ENCODE results near the gene UBN2.
"Not testable (repeated sequence)": the region's sequence is repeated elsewhere in the genome, so short reads cannot be mapped to it uniquely, and the experiment has no call there.

Gene UBN2

DNA sequence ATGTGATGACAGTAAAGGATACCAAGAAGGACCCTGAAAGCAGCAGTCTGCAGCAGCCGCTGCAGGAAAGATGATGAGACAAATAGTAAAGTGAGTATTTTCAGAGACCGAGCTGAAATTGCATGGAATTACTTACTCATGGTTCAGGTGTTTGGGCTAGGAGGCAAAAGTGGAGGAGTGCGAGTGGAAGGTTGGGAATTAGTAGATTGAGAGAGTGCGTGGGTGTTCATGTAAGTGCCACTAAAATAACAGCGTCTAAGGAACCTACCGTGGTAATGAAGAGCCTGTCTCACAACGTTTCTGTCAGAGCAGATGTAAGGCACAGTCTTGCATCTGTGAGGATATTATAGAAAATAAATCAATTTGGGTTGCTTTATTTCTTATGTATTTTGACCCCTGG is 61.8 kb downstream of the UBN2 start:
- Mint-ChIP-seq H3K4me3 (no peak overlapping the region), H3K27me3 (no peaks in the 10 kb centered on the region), H3K4me1 (ENCODE audit: low read depth in 2 of 2) (no peaks in the 10 kb centered on the region), H3K36me3 (ENCODE audit: insufficient read depth) (peaks cover 21% of the 10 kb centered on the region), H3K9me3 (no peaks in the 10 kb centered on the region), H3K27ac (no peak overlapping the region)
- ATAC-seq (replicated peaks): no peak
- no peak for DNase-seq

DNA sequence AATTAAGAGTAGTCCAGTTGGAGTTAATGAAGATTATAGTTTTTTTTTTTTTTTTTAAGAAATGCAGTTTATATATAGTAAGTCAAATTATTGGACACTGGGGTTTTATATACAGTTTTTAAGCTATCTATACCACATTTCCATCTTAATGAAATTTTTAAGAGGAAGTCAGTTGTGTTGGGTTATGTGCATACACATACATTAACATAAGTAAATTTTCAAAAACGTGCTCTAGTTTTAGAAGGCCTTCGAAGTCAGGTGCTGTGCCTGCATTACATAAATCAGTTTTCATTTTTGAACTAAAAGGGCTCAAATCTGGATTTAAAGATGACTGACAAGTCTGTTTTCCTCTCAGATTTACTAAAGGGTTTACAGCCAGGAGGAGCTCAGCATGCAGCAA is 62.5 kb downstream of the UBN2 start:
- no peaks in the 10 kb centered on the region for H3K27me3 Mint-ChIP-seq
- peaks cover 22% of the 10 kb centered on the region for H3K36me3 Mint-ChIP-seq (ENCODE audit: insufficient read depth)
- no peaks in the 10 kb centered on the region for H3K9me3 Mint-ChIP-seq
- no peaks in the 10 kb centered on the region for H3K4me1 Mint-ChIP-seq (ENCODE audit: low read depth in 2 of 2)
- H3K4me3 Mint-ChIP-seq: no peak overlapping the region
- DNase-seq: no peak
- H3K27ac Mint-ChIP-seq: no peak overlapping the region
- ATAC-seq (replicated peaks): no peak

DNA sequence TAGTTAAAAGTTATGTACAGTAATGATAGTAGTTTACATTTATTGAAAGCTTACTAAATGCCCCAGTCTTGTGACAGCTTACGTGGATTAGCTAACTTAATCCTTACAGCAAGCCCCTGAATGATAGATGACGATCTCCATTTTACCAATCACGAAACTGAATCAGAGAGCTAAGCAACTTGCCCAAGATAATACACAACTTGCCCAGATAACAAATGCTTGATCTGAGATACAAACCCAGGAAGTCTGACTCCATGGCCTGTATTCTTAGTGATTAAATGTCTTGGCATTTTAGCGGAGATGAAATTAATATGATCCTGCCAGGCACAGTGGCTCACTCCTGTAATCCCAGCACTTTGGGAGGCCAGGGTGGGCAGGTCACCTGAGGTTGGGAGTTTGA is 63.2 kb downstream of the UBN2 start:
- DNase-seq (no peak), ATAC-seq (replicated peaks) (no peak)
- H3K4me1 Mint-ChIP-seq (ENCODE audit: low read depth in 2 of 2): no peaks in the 10 kb centered on the region
- no peaks in the 10 kb centered on the region for H3K9me3 Mint-ChIP-seq
- H3K27ac Mint-ChIP-seq: no peak overlapping the region
- H3K36me3 Mint-ChIP-seq (ENCODE audit: insufficient read depth): peaks cover 22% of the 10 kb centered on the region
- no peaks in the 10 kb centered on the region for H3K27me3 Mint-ChIP-seq
- no peak overlapping the region for H3K4me3 Mint-ChIP-seq

DNA sequence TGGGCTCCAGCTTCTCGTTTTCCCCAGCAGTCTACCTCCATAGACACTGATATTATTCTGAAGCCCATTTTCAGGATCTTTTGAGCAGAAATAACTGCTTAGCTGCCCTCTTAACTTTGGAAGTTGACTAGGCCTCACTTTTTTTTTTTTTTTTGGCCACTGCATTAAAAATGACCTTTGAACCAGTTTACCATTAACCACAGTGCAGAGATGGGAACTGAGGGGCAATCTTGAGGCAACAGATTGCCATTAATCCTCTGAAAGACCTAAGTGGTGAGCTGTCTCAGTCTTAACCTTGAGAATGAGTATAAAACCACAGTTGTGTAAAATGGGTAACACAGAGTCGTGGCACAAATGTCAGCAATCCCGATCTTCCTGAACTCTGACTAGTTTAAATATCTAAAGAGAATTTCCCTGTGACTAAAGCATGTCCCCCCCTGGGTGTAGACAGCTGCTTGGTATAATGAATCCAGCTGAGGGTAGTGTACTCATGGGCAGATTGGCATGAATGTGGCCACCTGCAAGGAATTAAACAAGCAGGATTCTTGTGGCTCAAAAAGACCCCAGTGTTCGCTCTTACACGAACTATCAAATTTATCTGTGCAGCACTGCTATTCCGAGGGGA is 64.0 kb downstream of the UBN2 start:
- no peaks in the 10 kb centered on the region for H3K4me1 Mint-ChIP-seq (ENCODE audit: low read depth in 2 of 2)

DNA sequence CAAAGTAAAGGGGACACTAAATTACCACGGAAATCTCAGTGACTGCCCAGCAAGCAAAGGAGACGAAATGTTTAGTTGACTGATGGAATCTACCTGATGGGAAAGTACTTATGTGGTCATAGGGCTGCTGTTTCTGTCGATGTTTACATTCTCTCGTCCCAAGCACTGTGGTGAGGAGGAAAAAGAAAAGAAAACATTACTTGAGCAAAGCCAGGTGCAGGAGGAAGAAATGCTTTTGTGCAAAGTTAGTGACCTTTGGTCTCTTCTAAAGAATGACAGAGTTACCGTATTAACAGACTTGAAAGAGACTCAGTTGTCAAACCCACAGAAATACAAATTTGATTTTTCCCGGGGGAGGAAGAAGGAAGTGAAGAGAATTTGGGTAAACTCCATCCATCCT is 66.8 kb downstream of the UBN2 start:
- Mint-ChIP-seq H3K4me1 (ENCODE audit: low read depth in 2 of 2) (no peaks in the 10 kb centered on the region), H3K27me3 (no peaks in the 10 kb centered on the region), H3K9me3 (no peaks in the 10 kb centered on the region), H3K4me3 (no peak overlapping the region), H3K27ac (no peak overlapping the region), H3K36me3 (ENCODE audit: insufficient read depth) (peaks cover 20% of the 10 kb centered on the region)
- DNase-seq (no peak), ATAC-seq (replicated peaks) (no peak)

More for the DNA sequence above, 64.0 kb downstream of the UBN2 start:
- Mint-ChIP-seq H3K36me3 (ENCODE audit: insufficient read depth) (peaks cover 22% of the 10 kb centered on the region), H3K27me3 (no peaks in the 10 kb centered on the region), H3K9me3 (no peaks in the 10 kb centered on the region), H3K4me3 (no peak overlapping the region), H3K27ac (no peak overlapping the region)
- DNase-seq (no peak), ATAC-seq (replicated peaks) (no peak)

DNA sequence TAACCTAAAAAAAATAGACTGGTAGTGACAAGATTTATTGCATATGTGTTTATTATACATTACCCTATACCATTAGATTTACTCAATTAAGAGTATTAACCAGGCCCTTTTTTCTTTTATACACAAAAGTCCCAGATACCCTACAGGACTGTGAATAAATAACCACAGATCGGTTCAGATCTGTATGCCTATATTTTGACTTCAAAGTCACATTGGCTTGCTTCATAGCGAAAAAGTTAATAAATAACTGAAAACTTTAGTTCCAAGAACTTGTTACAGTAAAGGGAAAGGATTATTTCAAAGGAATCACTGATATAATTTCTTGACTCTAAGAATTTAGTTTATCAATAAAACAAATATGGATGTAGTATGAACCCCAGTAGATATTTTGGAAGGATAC is 68.3 kb downstream of the UBN2 start:
- Mint-ChIP-seq H3K27ac (no peak overlapping the region), H3K4me1 (ENCODE audit: low read depth in 2 of 2) (no peaks in the 10 kb centered on the region), H3K27me3 (no peaks in the 10 kb centered on the region), H3K9me3 (no peaks in the 10 kb centered on the region), H3K4me3 (no peak overlapping the region), H3K36me3 (ENCODE audit: insufficient read depth) (peaks cover 18% of the 10 kb centered on the region)
- DNase-seq (no peak), ATAC-seq (replicated peaks) (no peak)

DNA sequence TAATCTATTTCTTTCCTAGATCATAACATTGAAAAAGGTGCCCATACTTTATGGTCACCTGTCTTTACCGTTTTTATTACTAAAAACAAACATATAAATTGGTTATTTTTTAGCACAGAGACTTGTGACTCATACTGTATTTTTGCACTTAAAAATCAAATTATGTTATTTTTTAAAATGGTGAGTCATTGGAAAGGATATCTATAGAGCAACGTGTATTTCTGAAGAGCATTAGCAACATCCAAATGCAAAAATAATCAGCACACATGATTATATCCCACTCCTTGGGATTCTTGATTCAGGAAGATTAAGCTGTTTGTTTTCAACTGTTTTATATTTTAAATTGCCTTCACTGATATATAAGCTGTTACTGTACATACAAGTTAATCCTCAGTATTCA is 69.4 kb downstream of the UBN2 start:
- H3K4me3 Mint-ChIP-seq: no peak overlapping the region
- H3K9me3 Mint-ChIP-seq: no peaks in the 10 kb centered on the region
- DNase-seq (no peak), ATAC-seq (replicated peaks) (no peak)
- H3K27ac Mint-ChIP-seq: no peak overlapping the region
- H3K27me3 Mint-ChIP-seq: no peaks in the 10 kb centered on the region
- peaks cover 14% of the 10 kb centered on the region for H3K36me3 Mint-ChIP-seq (ENCODE audit: insufficient read depth)
- no peaks in the 10 kb centered on the region for H3K4me1 Mint-ChIP-seq (ENCODE audit: low read depth in 2 of 2)

DNA sequence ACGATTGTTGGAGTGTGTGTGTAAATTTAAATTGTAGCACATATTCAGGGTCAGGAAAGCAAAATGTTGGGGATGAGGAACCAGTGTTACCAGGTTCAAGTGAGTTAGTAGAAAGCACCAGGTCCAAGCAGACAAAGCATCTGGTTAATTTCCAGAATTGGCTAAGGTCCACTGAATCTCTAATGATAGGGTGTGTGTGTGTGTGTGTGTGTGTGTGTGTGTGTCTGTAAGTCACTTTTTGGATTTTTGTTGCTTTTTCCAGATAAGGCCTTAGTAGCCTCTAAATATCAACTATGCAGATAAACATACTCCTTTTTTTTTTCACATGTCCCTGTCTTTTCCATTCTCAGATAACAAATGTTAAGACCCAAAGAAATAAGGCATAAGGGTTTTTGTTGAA is 73.5 kb downstream of the UBN2 start:
- Mint-ChIP-seq H3K9me3 (no peaks in the 10 kb centered on the region), H3K27ac (peak overlapping the region in 1 of 2 donors; percentile 26), H3K4me1 (ENCODE audit: low read depth in 2 of 2) (no peaks in the 10 kb centered on the region), H3K36me3 (ENCODE audit: insufficient read depth) (peaks cover 2% of the 10 kb centered on the region), H3K27me3 (no peaks in the 10 kb centered on the region), H3K4me3 (no peak overlapping the region)
- ATAC-seq (replicated peaks): no peak
- DNase-seq: no peak

DNA sequence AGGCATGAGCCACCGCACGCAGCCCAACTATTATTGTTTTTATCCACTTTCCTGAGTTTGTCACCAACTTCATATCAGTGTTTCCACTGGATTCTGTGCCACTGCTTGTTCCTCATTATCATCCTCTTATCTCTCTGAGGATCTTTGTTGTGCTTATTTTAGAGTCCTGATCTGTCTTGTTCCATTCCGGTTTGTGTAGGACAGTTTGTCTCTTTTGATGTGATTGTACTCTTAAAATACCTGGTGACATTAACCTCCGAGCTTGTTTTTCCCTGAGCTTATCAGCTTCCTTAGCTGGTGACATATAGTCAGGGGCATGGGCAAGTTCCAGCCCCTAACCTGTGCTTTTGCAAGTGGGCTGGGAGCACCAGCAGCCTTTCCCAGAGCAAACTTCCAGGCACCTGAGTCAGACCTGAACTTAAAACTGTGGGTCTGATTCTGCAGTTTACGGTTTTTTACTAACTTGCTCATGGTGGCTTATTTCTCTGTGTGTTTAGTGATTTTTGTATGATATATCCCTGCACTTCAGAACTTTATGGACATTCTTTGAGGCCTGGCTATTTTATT is 87.0 kb downstream of the UBN2 start:
- Mint-ChIP-seq H3K4me1 (ENCODE audit: low read depth in 2 of 2) (no peaks in the 10 kb centered on the region), H3K36me3 (ENCODE audit: insufficient read depth) (no peaks in the 10 kb centered on the region), H3K9me3 (no peaks in the 10 kb centered on the region), H3K27ac (no peak overlapping the region), H3K4me3 (no peak overlapping the region), H3K27me3 (peaks cover 0 to 6% of the 10 kb centered on the region in 2 donors)
- DNase-seq (no peak), ATAC-seq (replicated peaks) (no peak)

DNA sequence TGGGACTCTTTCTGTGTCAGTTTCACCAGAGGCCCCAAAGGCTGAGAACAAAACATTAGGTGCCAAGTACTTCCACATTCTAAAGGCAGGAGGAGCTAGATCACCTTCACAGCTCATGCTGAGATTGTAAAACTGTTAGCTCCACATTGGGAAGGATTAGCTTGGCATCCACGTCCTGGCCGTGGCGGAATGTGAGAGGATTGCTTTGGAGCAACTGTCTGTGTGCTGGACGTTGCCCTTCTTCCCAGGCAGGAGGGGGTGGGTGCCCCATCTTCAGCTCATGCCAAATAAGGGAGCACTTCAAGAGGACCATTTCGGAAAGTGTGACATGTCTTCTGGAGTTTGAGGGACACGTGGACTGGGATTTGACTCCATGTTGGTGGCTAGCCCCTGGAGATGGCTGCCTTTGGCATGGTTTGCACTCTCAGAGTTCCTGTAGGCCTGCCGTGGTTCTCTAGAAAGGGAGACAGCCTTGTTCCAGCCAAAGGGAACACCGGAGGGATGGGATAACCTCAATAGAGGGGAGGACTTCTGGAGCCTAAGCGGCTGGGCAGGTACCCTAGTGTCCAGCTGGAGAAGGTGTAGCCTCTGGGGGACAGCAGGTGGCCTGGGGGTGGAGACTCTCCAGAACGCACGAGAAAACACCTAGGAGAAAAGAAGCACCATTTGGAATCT is 90.2 kb downstream of the UBN2 start:
- no peak overlapping the region for H3K4me3 Mint-ChIP-seq
- no peak for ATAC-seq (replicated peaks)
- DNase-seq: no peak
- H3K27ac Mint-ChIP-seq: no peak overlapping the region
- H3K4me1 Mint-ChIP-seq (ENCODE audit: low read depth in 2 of 2): no peaks in the 10 kb centered on the region
- peaks cover 0 to 6% of the 10 kb centered on the region in 2 donors for H3K27me3 Mint-ChIP-seq
- H3K9me3 Mint-ChIP-seq: no peaks in the 10 kb centered on the region
- H3K36me3 Mint-ChIP-seq (ENCODE audit: insufficient read depth): no peaks in the 10 kb centered on the region

DNA sequence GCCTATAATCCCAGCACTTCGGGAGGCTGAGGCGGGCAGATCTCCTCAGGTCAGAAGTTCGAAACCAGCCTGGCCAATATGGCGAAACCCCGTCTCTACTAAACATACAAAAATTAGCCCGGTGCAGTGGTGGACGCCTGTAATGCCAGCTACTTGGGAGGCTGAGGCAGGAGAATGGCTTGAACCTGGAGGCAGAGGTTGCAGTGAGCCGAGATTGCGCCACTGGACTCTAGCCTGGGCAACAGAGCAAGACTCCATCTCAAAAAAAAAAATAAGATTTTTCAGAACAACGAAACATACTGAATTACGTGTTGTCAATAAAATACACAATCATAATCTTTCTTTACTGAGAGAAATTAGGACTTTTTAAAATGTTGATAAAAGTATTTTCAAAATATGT is 93.7 kb downstream of the UBN2 start:
- H3K27ac Mint-ChIP-seq; H3K9me3 Mint-ChIP-seq; H3K4me3 Mint-ChIP-seq; H3K36me3 Mint-ChIP-seq (ENCODE audit: insufficient read depth); DNase-seq; ATAC-seq (replicated peaks); H3K4me1 Mint-ChIP-seq (ENCODE audit: low read depth in 2 of 2); H3K27me3 Mint-ChIP-seq: not testable (repeated sequence)

DNA sequence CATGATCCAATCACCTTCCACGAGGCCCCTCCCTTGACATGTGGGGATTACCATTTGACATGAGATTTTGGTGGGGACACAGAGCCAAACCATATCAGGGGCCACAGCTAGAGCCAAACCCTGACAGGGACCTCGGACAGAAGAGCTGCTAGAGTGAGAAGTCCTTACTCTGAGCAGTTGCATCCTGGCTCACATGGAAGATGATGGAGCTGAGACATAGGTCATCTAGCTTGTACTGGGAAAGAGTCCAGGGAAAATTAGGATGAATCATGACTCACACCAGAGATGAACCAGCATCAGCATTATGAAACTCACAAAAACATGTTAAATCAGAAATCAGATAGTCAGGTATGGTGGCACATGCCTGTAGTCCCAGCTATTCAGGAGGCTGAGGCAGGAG is 97.3 kb downstream of the UBN2 start:
- no peak overlapping the region for H3K27ac Mint-ChIP-seq

DNA sequence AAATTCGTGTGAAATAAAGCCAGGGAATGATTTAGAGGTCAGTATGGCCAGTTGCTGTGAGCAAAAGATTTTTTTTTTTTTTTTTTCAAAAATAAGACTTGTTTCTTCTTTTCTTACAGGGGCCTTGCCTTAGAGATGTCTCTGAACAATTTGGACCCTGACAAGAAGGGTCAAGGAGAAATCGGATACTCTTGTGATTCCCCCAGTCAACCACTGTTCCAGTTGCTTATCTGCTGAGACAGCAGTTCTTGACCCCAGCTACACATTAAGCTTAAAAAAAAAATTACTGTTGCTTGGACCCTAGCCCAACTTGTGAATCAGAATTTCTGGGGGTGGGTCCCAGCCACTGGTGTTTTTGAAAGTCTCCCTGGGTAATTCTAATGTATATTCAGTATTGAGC is 98.1 kb downstream of the UBN2 start:
- Mint-ChIP-seq H3K9me3 (peaks cover 0 to 3% of the 10 kb centered on the region in 2 donors), H3K27ac (no peak overlapping the region), H3K4me3 (no peak overlapping the region), H3K4me1 (ENCODE audit: low read depth in 2 of 2) (peaks cover 2 to 12% of the 10 kb centered on the region in 2 donors), H3K27me3 (no peaks in the 10 kb centered on the region), H3K36me3 (ENCODE audit: insufficient read depth) (no peaks in the 10 kb centered on the region)
- DNase-seq (no peak), ATAC-seq (replicated peaks) (no peak)

More for the DNA sequence above, 97.3 kb downstream of the UBN2 start:
- H3K4me3 Mint-ChIP-seq: no peak overlapping the region
- H3K9me3 Mint-ChIP-seq: peaks cover 0 to 3% of the 10 kb centered on the region in 2 donors
- peaks cover 2 to 12% of the 10 kb centered on the region in 2 donors for H3K4me1 Mint-ChIP-seq (ENCODE audit: low read depth in 2 of 2)
- ATAC-seq (replicated peaks) (no peak), DNase-seq (no peak)
- no peaks in the 10 kb centered on the region for H3K36me3 Mint-ChIP-seq (ENCODE audit: insufficient read depth)
- no peaks in the 10 kb centered on the region for H3K27me3 Mint-ChIP-seq

DNA sequence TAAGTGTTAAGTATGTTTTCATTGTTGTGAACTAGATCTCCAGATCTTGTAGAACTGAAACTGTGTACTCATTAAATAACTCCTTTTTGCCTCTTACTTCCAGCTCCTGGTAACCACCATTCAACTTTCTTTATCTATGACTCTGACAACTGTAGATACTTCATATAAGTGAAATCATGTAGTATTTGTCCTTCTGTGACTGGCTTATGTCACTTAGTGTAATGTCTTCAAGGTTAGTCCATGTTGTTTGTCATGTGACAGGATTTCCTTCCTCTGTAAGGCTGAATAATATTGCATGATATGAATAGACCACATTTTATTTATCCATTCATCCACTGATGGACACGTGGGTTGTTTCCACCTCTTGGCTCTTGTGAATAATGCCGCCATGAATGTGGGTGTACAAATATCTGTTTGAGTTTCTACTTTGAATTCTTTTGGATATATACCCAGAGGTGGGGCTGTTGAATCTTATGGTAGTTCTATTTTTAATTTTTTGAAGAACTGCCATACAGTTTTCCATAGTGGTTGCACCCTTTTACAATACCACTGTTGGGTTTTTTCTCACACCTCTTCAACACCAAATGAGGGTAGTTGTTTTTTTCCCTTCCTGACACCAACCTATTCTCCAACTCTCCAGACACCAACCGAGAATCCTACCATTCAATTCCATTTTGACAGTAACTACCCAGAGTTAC is 99.4 kb downstream of the UBN2 start:
- peaks cover 0 to 3% of the 10 kb centered on the region in 2 donors for H3K9me3 Mint-ChIP-seq
- no peaks in the 10 kb centered on the region for H3K36me3 Mint-ChIP-seq (ENCODE audit: insufficient read depth)
- H3K27me3 Mint-ChIP-seq: no peaks in the 10 kb centered on the region
- peak overlapping the region in 1 of 2 donors; percentile 62 for H3K27ac Mint-ChIP-seq
- no peak for ATAC-seq (replicated peaks)
- no peak overlapping the region for H3K4me3 Mint-ChIP-seq
- H3K4me1 Mint-ChIP-seq (ENCODE audit: low read depth in 2 of 2): peaks cover 2 to 12% of the 10 kb centered on the region in 2 donors
- no peak for DNase-seq
